Adrenal gland (tissue), 5 donors: ENCODE results near the gene ANO6.

Experiments
- CTCF ChIP-seq, 6 experiments: fragments of 450-650 bp in 4 of 6; fragments of 200-600 bp in 2 of 6; sonication (generic) in 1 of 6; IDR thresholded peaks; 1 replicate in 5 of 6; 2 replicates in 1 of 6; pipeline versions ENCODE4 v1.5.1 to v1.8.0; 2016 to 2021; ENCODE audit warnings: antibody characterized with exemption in 6 of 6, mild to moderate bottlenecking in 2 of 6, moderate library complexity in 1 of 6
- POLR2A ChIP-seq, 2 donors: fragments of 450-650 bp; IDR thresholded peaks; one replicate each; pipeline ENCODE4 v1.6.1; 2017; ENCODE audit warnings: antibody characterized with exemption in 2 of 2, mild to moderate bottlenecking in 2 of 2, moderate library complexity in 1 of 2
- donor health status: DM: no; HTN: no; CAD: no.

- TF ChIP-seq CTCF (IDR thresholded peaks at IDR 0.05): no peak
- no peak for TF ChIP-seq POLR2A (IDR thresholded peaks at IDR 0.05)
Measured at GRCh38 chr12:45224311-45224710, 8.4 kb downstream of the ANO6 start.
